IMR-90 (cell line): ENCODE data around the gene USP54.

Experiments
- BHLHE40 ChIP-seq: fragments of 150-350 bp; IDR thresholded peaks from 2 replicates; pipeline ENCODE4 v1.6.1; 2016; ENCODE audit warnings: mild to moderate bottlenecking, low read depth, low read length
- CEBPB ChIP-seq: IDR thresholded peaks from 2 replicates; pipeline ENCODE4 v1.6.1; 2012; ENCODE audit warnings: low read depth, low read length, improper control_type of control experiment
- CHD1 ChIP-seq: IDR thresholded peaks from 2 replicates; pipeline ENCODE4 v1.6.1; 2012; ENCODE audit warnings: low read depth, low read length, improper control_type of control experiment
- MAFK ChIP-seq: IDR thresholded peaks from 2 replicates; pipeline ENCODE4 v1.6.1; 2012; ENCODE audit warnings: low read depth, low read length, improper control_type of control experiment
- MAZ ChIP-seq: IDR thresholded peaks from 2 replicates; pipeline ENCODE4 v1.6.1; 2012; ENCODE audit warnings: low read depth, mild to moderate bottlenecking, low read length, improper control_type of control experiment, moderate library complexity, borderline replicate concordance
- MXI1 ChIP-seq: IDR thresholded peaks from 2 replicates; pipeline ENCODE4 v1.6.1; 2012; ENCODE audit warnings: low read depth, mild to moderate bottlenecking, low read length, moderate library complexity, borderline replicate concordance
- NFE2L2 ChIP-seq: fragments of 150-350 bp; IDR thresholded peaks from 2 replicates; pipeline ENCODE4 v1.6.1; 2016; ENCODE audit warnings: low read depth, mild to moderate bottlenecking, low read length
- POLR2A ChIP-seq: IDR thresholded peaks from 2 replicates; pipeline ENCODE4 v1.6.1; 2012; ENCODE audit warnings: mild to moderate bottlenecking, low read depth, low read length
- RAD21 ChIP-seq: IDR thresholded peaks from 2 replicates; pipeline ENCODE4 v1.6.1; 2012; ENCODE audit warnings: low read length, improper control_type of control experiment
- RCOR1 ChIP-seq: IDR thresholded peaks from 2 replicates; pipeline ENCODE4 v1.6.1; 2012; ENCODE audit warnings: mild to moderate bottlenecking, low read length, improper control_type of control experiment; ENCODE audit not compliant: insufficient replicate concordance
- RFX5 ChIP-seq: IDR thresholded peaks from 2 replicates; pipeline ENCODE4 v1.8.0; 2012; ENCODE audit warnings: low read depth, mild to moderate bottlenecking, low read length, moderate library complexity
- SMC3 ChIP-seq: fragments of 150-350 bp; IDR thresholded peaks from 2 replicates; pipeline ENCODE4 v1.6.1; 2016; ENCODE audit warnings: low read depth, mild to moderate bottlenecking, antibody characterized with exemption, low read length, moderate library complexity
- TF ChIP-seq, protein P1 (sequence below): conservative IDR thresholded peaks from 2 replicates; pipeline ENCODE4 v1.5.1; 2012; ENCODE audit warnings: mild to moderate bottlenecking, low read depth, low read length, improper control_type of control experiment
- TF ChIP-seq, protein P2 (sequence below): fragments of 150-350 bp; IDR thresholded peaks from 2 replicates; pipeline ENCODE4 v1.6.1; 2016; ENCODE audit warnings: low read depth, mild to moderate bottlenecking, low read length, moderate library complexity, borderline replicate concordance

DNA sequence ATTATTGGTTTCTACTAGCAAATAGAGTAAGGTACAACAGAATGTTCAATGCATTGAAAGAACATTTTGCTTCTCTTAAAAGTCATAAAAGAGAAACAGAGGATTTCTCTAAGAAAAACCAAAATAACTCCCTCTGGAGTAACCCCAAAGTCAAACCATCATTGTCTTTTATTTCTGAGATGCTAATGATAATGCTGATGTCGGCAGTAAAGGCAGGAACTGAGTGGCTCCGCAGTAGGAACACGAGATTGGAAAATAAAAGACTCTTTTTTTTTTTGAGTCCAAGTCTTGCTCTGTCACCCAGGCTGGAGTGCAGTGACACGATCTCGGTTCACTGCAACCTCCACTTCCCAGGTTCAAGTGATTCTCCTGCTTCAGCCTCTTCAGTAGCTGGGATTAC is 2.7 kb upstream of the USP54 start:
- no peak for TF ChIP-seq POLR2A
- TF ChIP-seq, protein P1, sequence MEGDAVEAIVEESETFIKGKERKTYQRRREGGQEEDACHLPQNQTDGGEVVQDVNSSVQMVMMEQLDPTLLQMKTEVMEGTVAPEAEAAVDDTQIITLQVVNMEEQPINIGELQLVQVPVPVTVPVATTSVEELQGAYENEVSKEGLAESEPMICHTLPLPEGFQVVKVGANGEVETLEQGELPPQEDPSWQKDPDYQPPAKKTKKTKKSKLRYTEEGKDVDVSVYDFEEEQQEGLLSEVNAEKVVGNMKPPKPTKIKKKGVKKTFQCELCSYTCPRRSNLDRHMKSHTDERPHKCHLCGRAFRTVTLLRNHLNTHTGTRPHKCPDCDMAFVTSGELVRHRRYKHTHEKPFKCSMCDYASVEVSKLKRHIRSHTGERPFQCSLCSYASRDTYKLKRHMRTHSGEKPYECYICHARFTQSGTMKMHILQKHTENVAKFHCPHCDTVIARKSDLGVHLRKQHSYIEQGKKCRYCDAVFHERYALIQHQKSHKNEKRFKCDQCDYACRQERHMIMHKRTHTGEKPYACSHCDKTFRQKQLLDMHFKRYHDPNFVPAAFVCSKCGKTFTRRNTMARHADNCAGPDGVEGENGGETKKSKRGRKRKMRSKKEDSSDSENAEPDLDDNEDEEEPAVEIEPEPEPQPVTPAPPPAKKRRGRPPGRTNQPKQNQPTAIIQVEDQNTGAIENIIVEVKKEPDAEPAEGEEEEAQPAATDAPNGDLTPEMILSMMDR = no peak
- TF ChIP-seq NFE2L2 = no peak
- TF ChIP-seq CEBPB = no peak
- no peak for TF ChIP-seq SMC3
- TF ChIP-seq MAZ = no peak
- TF ChIP-seq RAD21 = no peak
- no peak for TF ChIP-seq CHD1
- no peak for TF ChIP-seq RFX5
- TF ChIP-seq RCOR1 = no peak
- TF ChIP-seq, protein P2, sequence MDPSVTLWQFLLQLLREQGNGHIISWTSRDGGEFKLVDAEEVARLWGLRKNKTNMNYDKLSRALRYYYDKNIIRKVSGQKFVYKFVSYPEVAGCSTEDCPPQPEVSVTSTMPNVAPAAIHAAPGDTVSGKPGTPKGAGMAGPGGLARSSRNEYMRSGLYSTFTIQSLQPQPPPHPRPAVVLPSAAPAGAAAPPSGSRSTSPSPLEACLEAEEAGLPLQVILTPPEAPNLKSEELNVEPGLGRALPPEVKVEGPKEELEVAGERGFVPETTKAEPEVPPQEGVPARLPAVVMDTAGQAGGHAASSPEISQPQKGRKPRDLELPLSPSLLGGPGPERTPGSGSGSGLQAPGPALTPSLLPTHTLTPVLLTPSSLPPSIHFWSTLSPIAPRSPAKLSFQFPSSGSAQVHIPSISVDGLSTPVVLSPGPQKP = no peak
- TF ChIP-seq MXI1 = no peak
- no peak for TF ChIP-seq BHLHE40
- peak; percentile 97 for TF ChIP-seq MAFK
